ENCODE results near the gene GORAB.

The GORAB gene

DNA sequence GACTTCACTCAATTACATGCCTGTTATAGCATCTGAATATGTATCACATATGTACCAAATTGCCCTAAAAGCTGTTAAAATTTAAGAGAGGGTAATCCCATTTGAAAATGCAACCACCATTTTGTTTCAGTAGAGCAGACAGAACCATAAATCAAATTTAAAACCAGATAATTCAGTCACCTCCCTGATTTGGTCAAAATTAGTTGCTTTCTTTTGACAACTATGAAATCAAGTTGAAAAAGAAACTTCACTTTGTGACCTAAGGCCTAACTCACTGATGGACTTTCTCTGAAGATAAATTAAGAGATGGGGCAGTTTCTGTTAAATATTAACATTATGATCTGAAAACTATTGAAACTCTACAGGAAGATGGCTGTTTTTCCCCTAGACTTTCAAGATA, 6.7 kb downstream of the GORAB start:
- H3K79me2 ChIP-seq (ENCODE audit: insufficient read depth, low read depth): peaks cover 26% of the 10 kb centered on the region
- peaks cover 8% of the 10 kb centered on the region for H3K4me1 ChIP-seq (ENCODE audit: low read depth, poor library complexity, severe bottlenecking)
- no peak overlapping the region for H2AFZ ChIP-seq (ENCODE audit: low read depth)
- H3K4me2 ChIP-seq: no peak overlapping the region
- no peak for TF ChIP-seq CTCF (conservative IDR thresholded peaks at IDR 0.05; ENCODE audit: low read depth, low read length)
- no peak overlapping the region for H3K9ac ChIP-seq
- no peak overlapping the region for H3K27ac ChIP-seq
- H3K4me3 ChIP-seq (IDR thresholded peaks at IDR 0.05; ENCODE audit: insufficient read depth, low read depth, low read length): no peak overlapping the region
- no peaks in the 10 kb centered on the region for H3K27me3 ChIP-seq (ENCODE audit: insufficient read depth, low read depth)
- no peaks in the 10 kb centered on the region; the same call in 1 of the 2 replicates for H3K36me3 ChIP-seq (ENCODE audit: insufficient read depth)
- H4K20me1 ChIP-seq (ENCODE audit: insufficient read depth): no peaks in the 10 kb centered on the region

DNA sequence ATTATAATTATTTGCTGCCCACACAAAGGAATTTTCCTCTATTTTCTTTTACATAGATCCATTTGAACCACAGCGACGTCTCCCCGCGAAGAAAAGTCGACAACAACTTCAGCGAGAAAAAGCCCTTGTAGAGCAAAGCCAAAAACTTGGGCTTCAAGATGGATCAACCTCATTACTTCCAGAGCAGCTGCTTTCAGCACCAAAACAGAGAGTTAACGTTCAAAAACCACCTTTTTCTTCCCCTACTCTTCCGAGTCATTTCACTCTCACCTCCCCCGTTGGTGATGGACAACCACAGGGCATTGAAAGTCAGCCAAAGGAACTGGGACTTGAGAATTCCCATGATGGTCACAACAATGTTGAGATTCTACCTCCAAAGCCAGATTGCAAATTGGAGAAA, 7.2 kb downstream of the GORAB start:
- peaks cover 21% of the 10 kb centered on the region for H3K79me2 ChIP-seq (ENCODE audit: insufficient read depth, low read depth)
- no peak overlapping the region for H2AFZ ChIP-seq (ENCODE audit: low read depth)
- H3K9ac ChIP-seq: no peak overlapping the region
- peaks cover 8% of the 10 kb centered on the region for H3K4me1 ChIP-seq (ENCODE audit: low read depth, poor library complexity, severe bottlenecking)
- H4K20me1 ChIP-seq (ENCODE audit: insufficient read depth): no peaks in the 10 kb centered on the region
- H3K27ac ChIP-seq: no peak overlapping the region
- H3K36me3 ChIP-seq (ENCODE audit: insufficient read depth): no peaks in the 10 kb centered on the region; the same call in 1 of the 2 replicates
- no peak for TF ChIP-seq CTCF (conservative IDR thresholded peaks at IDR 0.05; ENCODE audit: low read depth, low read length)
- H3K4me2 ChIP-seq: no peak overlapping the region
- H3K4me3 ChIP-seq (IDR thresholded peaks at IDR 0.05; ENCODE audit: insufficient read depth, low read depth, low read length): no peak overlapping the region
- no peaks in the 10 kb centered on the region for H3K27me3 ChIP-seq (ENCODE audit: insufficient read depth, low read depth)

DNA sequence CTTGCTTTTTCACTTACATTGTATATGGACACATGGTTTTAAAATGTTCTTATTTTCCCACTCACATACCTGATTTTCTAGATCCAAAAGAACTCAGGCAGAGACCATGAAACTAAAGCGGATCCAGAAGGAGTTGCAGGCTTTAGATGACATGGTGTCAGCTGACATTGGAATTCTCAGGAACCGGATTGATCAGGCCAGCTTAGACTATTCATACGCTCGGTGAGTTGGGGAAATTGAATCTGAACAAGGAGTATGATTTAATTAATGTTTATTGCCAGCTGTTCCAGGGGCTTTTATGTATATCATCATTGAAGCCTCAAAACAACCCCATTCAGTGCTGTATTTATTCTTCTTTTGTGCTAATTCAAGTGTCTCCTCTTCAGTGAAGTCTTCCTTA, 12.7 kb downstream of the GORAB start:
- TF ChIP-seq CTCF (conservative IDR thresholded peaks at IDR 0.05; ENCODE audit: low read depth, low read length): no peak
- H4K20me1 ChIP-seq (ENCODE audit: insufficient read depth): no peaks in the 10 kb centered on the region
- H2AFZ ChIP-seq (ENCODE audit: low read depth): no peak overlapping the region
- peaks cover 16% of the 10 kb centered on the region; the same call in 1 of the 2 replicates for H3K36me3 ChIP-seq (ENCODE audit: insufficient read depth)
- H3K27ac ChIP-seq: no peak overlapping the region
- no peak overlapping the region for H3K4me3 ChIP-seq (IDR thresholded peaks at IDR 0.05; ENCODE audit: insufficient read depth, low read depth, low read length)
- no peaks in the 10 kb centered on the region for H3K27me3 ChIP-seq (ENCODE audit: insufficient read depth, low read depth)
- no peak overlapping the region for H3K9ac ChIP-seq
- H3K4me2 ChIP-seq: no peak overlapping the region
- H3K4me1 ChIP-seq (ENCODE audit: low read depth, poor library complexity, severe bottlenecking): peaks cover 8% of the 10 kb centered on the region
- H3K79me2 ChIP-seq (ENCODE audit: insufficient read depth, low read depth): no peaks in the 10 kb centered on the region

DNA sequence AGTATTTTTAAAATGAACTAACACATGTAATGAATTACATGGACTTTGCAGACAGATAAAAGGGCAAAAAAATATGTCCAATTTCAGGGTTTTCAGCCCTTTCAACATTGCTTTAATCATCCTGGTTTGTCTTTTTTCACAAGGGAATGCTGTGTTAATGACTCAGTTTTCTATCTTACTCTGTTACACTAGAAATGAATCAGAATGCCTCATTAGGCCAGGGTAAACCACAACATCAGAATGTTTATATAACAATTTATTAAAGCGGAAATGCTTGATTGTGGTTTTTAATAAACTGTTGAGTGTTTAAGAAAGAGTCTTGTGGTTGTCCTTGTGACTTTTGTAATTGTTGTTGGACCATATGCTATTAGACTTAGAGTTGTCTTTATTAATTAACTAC, 13.5 kb downstream of the GORAB start:
- Histone ChIP-seq H3K4me1 (ENCODE audit: low read depth, poor library complexity, severe bottlenecking) (peaks cover 8% of the 10 kb centered on the region), H3K27me3 (ENCODE audit: insufficient read depth, low read depth) (no peaks in the 10 kb centered on the region), H4K20me1 (ENCODE audit: insufficient read depth) (no peaks in the 10 kb centered on the region), H3K9ac (no peak overlapping the region), H3K4me3 (IDR thresholded peaks at IDR 0.05; ENCODE audit: insufficient read depth, low read depth, low read length) (no peak overlapping the region), H3K27ac (no peak overlapping the region), H3K36me3 (ENCODE audit: insufficient read depth) (peaks cover 16% of the 10 kb centered on the region; the same call in 1 of the 2 replicates), H3K79me2 (ENCODE audit: insufficient read depth, low read depth) (no peaks in the 10 kb centered on the region), H2AFZ (ENCODE audit: low read depth) (no peak overlapping the region), H3K4me2 (no peak overlapping the region)
- TF ChIP-seq CTCF (conservative IDR thresholded peaks at IDR 0.05; ENCODE audit: low read depth, low read length): no peak
